ENCODE measurements around the gene LSM12.
"Not testable (repeated sequence)": the region's sequence is repeated elsewhere in the genome, so short reads cannot be mapped to it uniquely, and the experiment has no call there.

LSM12 gene

GRCh38 chr17:44024271-44024663 lies 42.2 kb downstream of the LSM12 start:
- DNase-seq (ENCODE audit: low read depth): no peak
- no peak for TF ChIP-seq CTCF (IDR thresholded peaks at IDR 0.05; ENCODE audit: insufficient read depth, low read depth, low read length, missing control alignments)
- no peak overlapping the region for H3K4me3 ChIP-seq (ENCODE audit: low read length)

- H3K4me3 ChIP-seq (ENCODE audit: low read length): no peak overlapping the region
- no peak for DNase-seq (ENCODE audit: low read depth)
- TF ChIP-seq CTCF (IDR thresholded peaks at IDR 0.05; ENCODE audit: insufficient read depth, low read depth, low read length, missing control alignments): no peak
Observed at GRCh38 chr17:44023545-44024270, 42.8 kb downstream of the LSM12 start.

GRCh38 chr17:44022246-44022645 lies 44.2 kb downstream of the LSM12 start:
- TF ChIP-seq CTCF (IDR thresholded peaks at IDR 0.05; ENCODE audit: insufficient read depth, low read depth, low read length, missing control alignments): no peak
- DNase-seq (ENCODE audit: low read depth): no peak
- no peak overlapping the region for H3K4me3 ChIP-seq (ENCODE audit: low read length)

GRCh38 chr17:44021227-44021626 lies 45.2 kb downstream of the LSM12 start:
- not testable (repeated sequence) for DNase-seq (ENCODE audit: low read depth); H3K4me3 ChIP-seq (ENCODE audit: low read length)

GRCh38 chr17:44014437-44015172 lies 51.9 kb downstream of the LSM12 start, which contains the start of gene TMEM101:
Gene TMEM101 (minus strand): TSS chr17:44014963. CDS start chr17:44014952, 11 bp downstream.
- DNase-seq (ENCODE audit: low read depth): peak; percentile 95
- no peak for TF ChIP-seq CTCF (IDR thresholded peaks at IDR 0.05; ENCODE audit: insufficient read depth, low read depth, low read length, missing control alignments)
- peak within 1 kb of the TSS; percentile 100 for H3K4me3 ChIP-seq (ENCODE audit: low read length)

GRCh38 chr17:44014133-44014436 lies 52.4 kb downstream of the LSM12 start:
- H3K4me3 ChIP-seq (ENCODE audit: low read length): peak overlapping the region; percentile 100
- TF ChIP-seq CTCF (IDR thresholded peaks at IDR 0.05; ENCODE audit: insufficient read depth, low read depth, low read length, missing control alignments): no peak
- no peak for DNase-seq (ENCODE audit: low read depth)

- DNase-seq (ENCODE audit: low read depth): no peak
- TF ChIP-seq CTCF (IDR thresholded peaks at IDR 0.05; ENCODE audit: insufficient read depth, low read depth, low read length, missing control alignments): no peak
- H3K4me3 ChIP-seq (ENCODE audit: low read length): no peak overlapping the region
Observed at GRCh38 chr17:44012874-44013273, 53.6 kb downstream of the LSM12 start.
